Ascending aorta (tissue), 2 donors: Measurements from ENCODE around the gene CARD9. TPM values are rescaled to one million over a fixed set of nuclear protein-coding genes. Genes with fewer than 3 reads are reported as not detected.

Source experiments
- DNase-seq, 2 donors: peaks; one replicate each; pipeline ENCODE4 v3.0.0-alpha.2; 2019; ENCODE audit warnings: low spot score in 2 of 2
- H3K27ac ChIP-seq, 2 donors: fragments of 200-600 bp; sonication (generic); one replicate each; pipeline ENCODE4 v1.5.1; 2016 to 2017; ENCODE audit warnings: mild to moderate bottlenecking in 1 of 2
- H3K27me3 ChIP-seq: fragments of 200-600 bp; sonication (generic); one replicate; pipeline ENCODE4 v1.5.1; 2017
- H3K36me3 ChIP-seq, 2 donors: fragments of 200-600 bp; sonication (generic); one replicate each; pipeline ENCODE4 v1.5.1; 2016
- H3K4me1 ChIP-seq, 2 donors: fragments of 200-600 bp; sonication (generic); one replicate each; pipeline ENCODE4 v1.5.1; 2016 to 2017; ENCODE audit warnings: mild to moderate bottlenecking in 1 of 2
- H3K4me3 ChIP-seq, 2 donors: fragments of 200-600 bp; sonication (generic); one replicate each; pipeline ENCODE4 v1.5.1; 2016 to 2017; ENCODE audit warnings: mild to moderate bottlenecking in 1 of 2
- H3K9me3 ChIP-seq, 2 donors: fragments of 200-600 bp; sonication (generic); one replicate each; pipeline ENCODE4 v1.5.1; 2016
- CTCF ChIP-seq, 3 experiments: fragments of 200-600 bp in 2 of 3; fragments of 450-650 bp in 1 of 3; sonication (generic) in 2 of 3; IDR thresholded peaks; one replicate each; pipeline ENCODE4 v1.5.1; 2016 to 2019; ENCODE audit warnings: antibody characterized with exemption in 3 of 3, mild to moderate bottlenecking in 1 of 3, moderate library complexity in 1 of 3
- intact Hi-C: fragments of 100-400 bp; cut with DNase I; formaldehyde crosslinking; loops from one replicate; pipeline ENCODE4 v1.15.1; 2023
- total RNA-seq: library from RNA; depleted of rRNA; stranded (reverse); fragments of >200 nt; gene quantifications from one replicate; pipeline ENCODE4 v1.1.0, GENCODE V29; 2016

Gene CARD9, protein sequence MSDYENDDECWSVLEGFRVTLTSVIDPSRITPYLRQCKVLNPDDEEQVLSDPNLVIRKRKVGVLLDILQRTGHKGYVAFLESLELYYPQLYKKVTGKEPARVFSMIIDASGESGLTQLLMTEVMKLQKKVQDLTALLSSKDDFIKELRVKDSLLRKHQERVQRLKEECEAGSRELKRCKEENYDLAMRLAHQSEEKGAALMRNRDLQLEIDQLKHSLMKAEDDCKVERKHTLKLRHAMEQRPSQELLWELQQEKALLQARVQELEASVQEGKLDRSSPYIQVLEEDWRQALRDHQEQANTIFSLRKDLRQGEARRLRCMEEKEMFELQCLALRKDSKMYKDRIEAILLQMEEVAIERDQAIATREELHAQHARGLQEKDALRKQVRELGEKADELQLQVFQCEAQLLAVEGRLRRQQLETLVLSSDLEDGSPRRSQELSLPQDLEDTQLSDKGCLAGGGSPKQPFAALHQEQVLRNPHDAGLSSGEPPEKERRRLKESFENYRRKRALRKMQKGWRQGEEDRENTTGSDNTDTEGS
- 0.43 TPM for total RNA-seq

GRCh38 chr9:136373300-136374182, at the start of gene CARD9:
TSS of gene CARD9 (minus strand) at chr9:136373669. CDS start at chr9:136372078, 1,591 bp downstream.
- no peaks in the 10 kb centered on the region for H3K4me1 ChIP-seq
- no peaks in the 10 kb centered on the region for H3K9me3 ChIP-seq
- H3K4me3 ChIP-seq: peak within 1 kb of the TSS; percentile 25 to 41
- no peaks in the 10 kb centered on the region for H3K27me3 ChIP-seq
- H3K36me3 ChIP-seq: peaks cover 0 to 6% of the 10 kb centered on the region in 2 donors
- TF ChIP-seq CTCF (IDR thresholded peaks at IDR 0.05): no peak
- intact Hi-C loops: no loop called here
- DNase-seq: no peak
- peak within 1 kb of the TSS in 1 of 2 donors; percentile 13 for H3K27ac ChIP-seq

- Histone ChIP-seq H3K27me3 (no peaks in the 10 kb centered on the region), H3K4me1 (no peaks in the 10 kb centered on the region), H3K9me3 (no peaks in the 10 kb centered on the region), H3K27ac (no peak overlapping the region), H3K36me3 (peaks cover 66 to 69% of the 10 kb centered on the region in 2 donors), H3K4me3 (no peak overlapping the region)
- no peak for TF ChIP-seq CTCF (IDR thresholded peaks at IDR 0.05)
- intact Hi-C loops: no loop called here
- no peak for DNase-seq
Measured at GRCh38 chr9:136422876-136423275, 49.4 kb upstream of the CARD9 start.

GRCh38 chr9:136421791-136422190, 48.3 kb upstream of the CARD9 start:
- TF ChIP-seq CTCF (IDR thresholded peaks at IDR 0.05): no peak
- Histone ChIP-seq H3K9me3 (no peaks in the 10 kb centered on the region), H3K27ac (no peak overlapping the region), H3K36me3 (peaks cover 77 to 80% of the 10 kb centered on the region in 2 donors), H3K4me1 (no peaks in the 10 kb centered on the region), H3K4me3 (no peak overlapping the region), H3K27me3 (no peaks in the 10 kb centered on the region)
- intact Hi-C loops: no loop called here
- no peak for DNase-seq

DNA sequence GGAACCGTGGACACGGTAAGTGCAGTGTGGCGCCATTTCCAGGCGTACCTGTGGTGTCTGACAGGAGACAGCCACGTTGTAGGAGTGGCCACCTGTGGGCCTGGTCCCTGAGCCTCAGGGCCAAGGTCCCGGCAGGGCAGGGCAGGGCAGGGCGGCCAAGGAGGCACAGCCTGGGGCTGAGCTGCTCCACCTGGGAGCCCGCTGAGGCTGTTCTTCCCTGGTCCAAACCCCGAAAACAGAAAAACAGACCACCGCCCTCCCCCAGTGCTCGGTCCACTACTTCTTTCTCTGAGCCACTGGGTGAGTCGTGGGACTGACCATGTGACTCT, 45.6 kb upstream of the CARD9 start:
- Histone ChIP-seq H3K4me1 (no peaks in the 10 kb centered on the region), H3K36me3 (peaks cover 98 to 99% of the 10 kb centered on the region in 2 donors), H3K27ac (no peak overlapping the region), H3K9me3 (no peaks in the 10 kb centered on the region), H3K4me3 (no peak overlapping the region), H3K27me3 (no peaks in the 10 kb centered on the region)
- TF ChIP-seq CTCF (IDR thresholded peaks at IDR 0.05): no peak
- DNase-seq: no peak
- intact Hi-C loops: no loop called here

GRCh38 chr9:136418182-136419091, 45.0 kb upstream of the CARD9 start:
- intact Hi-C loops: no loop called here
- no peak for DNase-seq
- H3K27ac ChIP-seq: no peak overlapping the region
- no peaks in the 10 kb centered on the region for H3K4me1 ChIP-seq
- peaks cover 98 to 99% of the 10 kb centered on the region in 2 donors for H3K36me3 ChIP-seq
- TF ChIP-seq CTCF (IDR thresholded peaks at IDR 0.05): no peak
- no peaks in the 10 kb centered on the region for H3K9me3 ChIP-seq
- H3K4me3 ChIP-seq: no peak overlapping the region
- H3K27me3 ChIP-seq: no peaks in the 10 kb centered on the region
